Measurements from ENCODE around the gene HS3ST3B1. TPM values are rescaled to one million over a fixed set of nuclear protein-coding genes. Genes with fewer than 3 reads are reported as not detected.

HS3ST3B1 gene
- total RNA-seq, 1 experiment from 2014 or later = 2.4 TPM

GRCh38 chr17:14387036-14387435, 86.2 kb downstream of the HS3ST3B1 start:
- no peak for DNase-seq (ENCODE audit: low read depth, low spot score)
- intact Hi-C loops (cut with micrococcal nuclease) = no loop called here
- no peaks in the 10 kb centered on the region; the same call in none of the 2 replicates for H3K27me3 ChIP-seq (ENCODE audit: insufficient read depth, low read length)
- no peaks in the 10 kb centered on the region for H3K4me1 ChIP-seq (ENCODE audit: control insufficient read depth in 1 of 2, insufficient read depth in 2 of 2, low read length in 2 of 2)
- H3K79me2 ChIP-seq (ENCODE audit: insufficient read depth, low read length) = no peaks in the 10 kb centered on the region
- no peak overlapping the region for H3K9ac ChIP-seq (ENCODE audit: low read length)
- BruUV-seq (replicated peaks) = no TSS peak
- H3K9me2 ChIP-seq (ENCODE audit: insufficient read depth) = no peaks in the 10 kb centered on the region
- no peaks in the 10 kb centered on the region for H3K36me3 ChIP-seq (ENCODE audit: control insufficient read depth in 1 of 2, insufficient read depth in 2 of 2, low read length in 2 of 2)
- ChIA-PET RAD21 (ENCODE audit: low non-redundant PET in 1 of 2, low total read pairs in 2 of 2, uncharacterized antibody in 2 of 2, unreplicated experiment in 2 of 2) (no interaction called here), CTCF (no interaction called here), POLR2A (no interaction called here)
- H4K20me1 ChIP-seq (ENCODE audit: insufficient read depth) = no peaks in the 10 kb centered on the region
- H3K4me2 ChIP-seq (ENCODE audit: low read length) = no peak overlapping the region
- no peak overlapping the region for H3K27ac ChIP-seq (ENCODE audit: low read depth, low read length)
- ATAC-seq = no peak
- no peak overlapping the region for H3K4me3 ChIP-seq (replicated peaks in 1 of 2; ENCODE audit: low read depth in 1 of 2, low read length in 2 of 2)
- no peaks in the 10 kb centered on the region for H3K9me3 ChIP-seq (ENCODE audit: control insufficient read depth in 1 of 2, insufficient read depth in 1 of 2, low read depth in 1 of 2, low read length in 2 of 2)
- TF ChIP-seq ZBTB33 (IDR thresholded peaks at IDR 0.05; ENCODE audit: extremely low read depth, insufficient replicate concordance, low read length) = no peak
- TF ChIP-seq TCF7L2 (IDR thresholded peaks at IDR 0.05; ENCODE audit: borderline replicate concordance, extremely low read depth, insufficient read depth, insufficient read length) = no peak
- no peak for TF ChIP-seq POLR2AphosphoS5 (IDR thresholded peaks at IDR 0.05; ENCODE audit: low read depth, low read length)
- TF ChIP-seq ELF1 (IDR thresholded peaks at IDR 0.05; ENCODE audit: borderline replicate concordance, low read depth) = no peak
- TF ChIP-seq REST (IDR thresholded peaks at IDR 0.05; ENCODE audit: low read depth) = no peak
- no peak for TF ChIP-seq RAD21 (IDR thresholded peaks at IDR 0.05; ENCODE audit: low read depth)
- TF ChIP-seq POLR2A (IDR thresholded peaks at IDR 0.05; ENCODE audit: borderline replicate concordance, extremely low read depth, insufficient read depth, insufficient read length) = no peak
- TF ChIP-seq ZFX (IDR thresholded peaks at IDR 0.05) = no peak
- TF ChIP-seq YY1 (IDR thresholded peaks at IDR 0.05; ENCODE audit: extremely low read depth, insufficient replicate concordance, low read depth, low read length) = no peak
- TF ChIP-seq EZH2phosphoT487 (IDR thresholded peaks at IDR 0.05; ENCODE audit: borderline replicate concordance) = no peak
- TF ChIP-seq SRF (IDR thresholded peaks at IDR 0.05; ENCODE audit: low read depth) = no peak
- TF ChIP-seq EGR1 (IDR thresholded peaks at IDR 0.05; ENCODE audit: low read depth) = no peak
- TF ChIP-seq SIN3A (IDR thresholded peaks at IDR 0.05; ENCODE audit: low read depth) = no peak
- no peak for TF ChIP-seq FOSL1 (IDR thresholded peaks at IDR 0.05; ENCODE audit: low read depth)
- TF ChIP-seq EZH2 (IDR thresholded peaks at IDR 0.05) = no peak
- TF ChIP-seq JUND (IDR thresholded peaks at IDR 0.05) = no peak
- H2AFZ ChIP-seq (ENCODE audit: low read depth, low read length, poor library complexity, severe bottlenecking) = no peak overlapping the region
